Measurements from ENCODE around the gene PHLDA1.

DNA sequence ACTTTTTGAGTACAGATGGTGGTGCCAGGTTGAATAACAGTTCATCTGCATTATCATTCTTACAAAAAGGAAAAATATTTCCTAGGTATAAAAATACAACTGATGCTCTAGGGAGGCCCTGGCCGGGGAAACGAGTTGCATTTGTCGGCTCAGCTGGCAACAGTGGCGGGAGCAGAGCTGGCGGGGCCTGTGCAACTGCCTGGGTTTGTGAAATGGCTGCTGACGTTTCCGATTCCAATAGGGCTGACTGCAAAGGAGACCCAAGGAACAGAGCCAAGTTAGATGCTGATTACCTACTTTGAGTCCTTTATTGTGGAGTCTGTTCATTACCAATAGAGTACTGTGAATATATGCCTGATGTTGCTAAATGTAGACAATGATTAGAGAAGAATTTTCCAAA lies 25.8 kb upstream of the PHLDA1 start:
- TF ChIP-seq GATA2 (IDR thresholded peaks at IDR 0.05; ENCODE audit: low read depth, low read length) (no peak), GATA3 (IDR thresholded peaks at IDR 0.05; ENCODE audit: low read depth, low read length) (no peak)
